A172 (cell line): Measurements from ENCODE around the gene TDRD9. TPM values are rescaled to one million over a fixed set of nuclear protein-coding genes. Genes with fewer than 3 reads are reported as not detected.
A peak's percentile ranks its signal among the peaks of the same experiment; 100 is the strongest.
"Not testable (repeated sequence)": the region's sequence is repeated elsewhere in the genome, so short reads cannot be mapped to it uniquely, and the experiment has no call there.

Experiments
- DNase-seq: peaks from one replicate; pipeline ENCODE4 v3.0.0-alpha.2; 2015; ENCODE audit warnings: low spot score
- total RNA-seq: library from RNA; depleted of rRNA; stranded (reverse); fragments of >200 nt; shearing (Covaris generic); gene quantifications from 2 replicates; pipeline ENCODE4 v1.2.3, GENCODE V29; 2014; rRNA removed

Gene TDRD9
- not detected in 2 replicates for total RNA-seq

- no peak for DNase-seq
Observed at GRCh38 chr14:103928011-103928890, at the start of gene TDRD9. Gene TDRD9 (plus strand): TSS chr14:103928456. CDS start chr14:103928510, 54 bp downstream.

GRCh38 chr14:103879118-103879569 is 49.1 kb upstream of the TDRD9 start:
- no peak for DNase-seq

GRCh38 chr14:103879570-103880347 is 48.5 kb upstream of the TDRD9 start:
- peak; percentile 1 for DNase-seq

DNA sequence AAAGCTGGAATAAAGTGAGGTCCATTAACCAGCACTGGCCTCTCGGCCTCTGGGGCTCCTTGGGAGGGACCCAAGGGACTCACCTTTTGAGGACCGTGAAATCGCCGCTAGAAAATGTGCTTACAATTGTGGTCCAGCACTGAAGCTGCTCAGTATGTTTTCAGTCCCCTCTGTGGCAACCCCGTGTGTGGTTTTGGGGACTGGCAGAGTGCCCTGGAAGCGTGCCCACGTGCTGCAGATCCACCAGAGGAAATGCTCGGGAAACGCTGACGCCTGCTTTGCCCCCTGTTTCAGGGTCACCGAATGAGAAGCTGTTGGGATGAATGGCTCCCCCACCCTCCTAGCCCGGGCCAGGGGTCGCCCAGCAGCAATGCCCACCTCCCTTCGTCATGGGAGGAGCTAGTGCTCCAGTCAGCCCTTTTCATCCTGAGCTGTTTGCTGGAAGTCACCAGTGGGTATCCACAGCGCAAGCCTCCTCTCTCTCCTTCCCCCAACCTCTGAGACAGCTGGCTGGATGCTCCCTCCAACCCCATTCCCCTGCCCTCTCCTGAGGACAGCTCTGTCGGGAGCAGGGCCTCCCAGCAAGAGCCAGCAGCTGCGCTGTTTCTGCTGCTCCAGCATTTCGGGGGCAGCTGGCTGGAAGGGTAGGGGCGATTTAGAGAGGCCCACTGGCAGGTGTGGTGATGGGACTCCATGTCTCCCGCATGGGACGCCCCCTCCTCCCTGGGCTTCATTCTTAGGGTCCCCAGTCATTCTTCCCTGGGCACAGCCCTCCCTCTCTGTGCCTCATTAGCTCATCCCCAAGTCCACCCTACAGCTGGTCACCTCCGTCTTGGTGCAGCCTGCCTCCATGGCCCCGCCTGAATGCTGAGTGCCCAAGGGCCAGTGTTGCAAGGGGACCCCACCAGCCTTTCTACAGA is 47.6 kb upstream of the TDRD9 start:
- peak; percentile 38 for DNase-seq

GRCh38 chr14:103881268-103882201 is 46.7 kb upstream of the TDRD9 start:
- DNase-seq, result no peak

GRCh38 chr14:103882503-103883262 is 45.6 kb upstream of the TDRD9 start:
- DNase-seq, result no peak

DNA sequence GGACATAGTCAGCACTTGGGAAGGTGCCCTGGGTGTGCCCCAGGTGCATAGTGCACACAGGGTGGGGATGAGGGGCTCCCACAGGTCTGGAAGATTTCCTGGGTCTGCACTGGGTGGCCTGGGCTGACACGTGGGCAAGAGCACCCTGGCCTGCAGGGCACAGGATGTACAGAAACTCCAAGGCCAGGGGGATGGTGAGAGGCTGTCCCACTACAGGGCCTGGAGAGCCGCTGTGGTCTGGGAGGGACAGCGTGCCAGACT is 45.1 kb upstream of the TDRD9 start:
- no peak for DNase-seq

DNA sequence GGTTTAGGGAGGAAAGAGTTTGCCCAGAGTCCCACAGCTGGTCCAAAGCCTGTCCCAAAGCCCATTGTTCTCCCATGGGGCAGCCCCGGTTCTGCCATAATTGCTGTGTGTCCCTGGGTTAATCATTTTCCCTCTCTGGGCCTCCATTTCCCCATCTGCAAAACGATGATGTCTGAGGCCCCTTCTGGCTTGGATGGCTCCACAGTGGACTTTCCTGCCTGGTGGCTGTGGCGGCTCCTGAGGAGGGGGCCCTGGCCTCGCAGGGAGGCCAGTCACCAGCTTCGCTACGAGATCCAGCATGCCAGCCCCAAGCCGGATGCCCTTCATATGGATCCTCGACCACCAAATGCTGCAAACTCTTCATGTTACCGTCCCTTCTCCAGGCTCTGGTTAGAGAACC is 43.4 kb upstream of the TDRD9 start:
- no peak for DNase-seq

GRCh38 chr14:103885509-103885932 is 42.7 kb upstream of the TDRD9 start:
- no peak for DNase-seq

GRCh38 chr14:103886304-103887169 is 41.7 kb upstream of the TDRD9 start:
- no peak for DNase-seq

GRCh38 chr14:103887170-103887501 is 41.1 kb upstream of the TDRD9 start:
- no peak for DNase-seq

GRCh38 chr14:103887557-103888115 is 40.6 kb upstream of the TDRD9 start:
- DNase-seq, result no peak

DNA sequence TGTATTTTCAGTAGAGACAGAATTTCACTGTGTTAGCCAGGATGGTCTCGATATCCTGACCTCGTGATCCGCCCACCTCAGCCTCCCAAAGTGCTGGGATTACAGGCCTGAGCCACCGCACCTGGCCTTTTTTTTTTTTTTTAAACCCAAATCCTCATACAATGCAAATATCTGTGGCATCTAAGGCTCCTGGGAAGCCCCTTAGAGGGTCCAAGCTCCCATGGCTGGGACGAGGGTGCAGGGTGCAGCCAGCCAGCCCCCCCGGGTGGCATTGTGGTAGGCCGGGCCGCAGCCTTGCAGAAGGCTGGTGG is 39.3 kb upstream of the TDRD9 start:
- not testable (repeated sequence) for DNase-seq

- DNase-seq, result peak; percentile 3
Observed at GRCh38 chr14:103889313-103890051, 38.8 kb upstream of the TDRD9 start.

DNA sequence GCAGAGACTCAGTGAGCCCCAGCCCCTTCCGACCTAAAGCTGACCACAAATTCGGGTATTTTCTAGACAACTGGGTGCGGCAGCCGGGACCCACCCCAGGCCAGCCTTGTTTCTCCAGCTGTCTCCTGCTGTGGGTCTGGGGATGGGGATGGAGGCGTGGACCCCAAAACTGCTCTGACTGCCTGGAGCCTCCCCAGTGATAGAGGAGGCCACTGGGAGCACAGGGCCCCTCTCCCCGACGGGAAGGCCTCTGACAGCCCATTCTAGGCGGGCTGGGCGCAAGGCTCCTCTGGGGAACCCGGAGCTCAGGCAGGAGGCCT is 38.2 kb upstream of the TDRD9 start:
- no peak for DNase-seq

GRCh38 chr14:103890821-103891666 is 37.2 kb upstream of the TDRD9 start:
- DNase-seq, result no peak

DNA sequence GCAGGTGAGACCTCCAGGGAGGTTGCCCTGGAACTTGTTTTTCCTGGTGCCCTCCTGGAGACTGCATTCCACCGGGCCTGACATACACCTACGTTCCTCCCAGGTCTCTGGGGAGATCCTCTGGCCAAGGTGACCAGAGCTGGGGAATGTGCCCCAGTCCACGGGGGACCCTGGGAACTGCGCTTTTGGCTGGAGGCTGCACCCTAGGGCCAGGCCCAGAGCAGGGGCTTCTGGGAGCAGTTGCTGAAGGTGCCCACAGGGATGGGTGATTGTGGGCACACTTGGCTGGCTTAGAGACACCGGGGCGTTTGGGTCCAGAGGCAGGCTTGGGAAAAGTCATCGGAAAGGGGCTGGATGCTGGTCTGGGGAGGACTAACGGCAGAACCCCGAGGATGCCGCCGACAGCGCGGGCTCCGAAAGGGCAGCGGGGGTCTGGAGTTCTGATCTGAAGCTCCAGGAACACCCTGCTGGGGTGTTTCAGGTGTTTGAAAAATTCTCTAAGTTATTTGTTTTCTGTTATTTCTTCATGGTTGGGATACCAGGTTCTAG is 36.5 kb upstream of the TDRD9 start:
- DNase-seq, result no peak
